Right lobe of liver (tissue), 6 donors: Measurements from ENCODE around the gene SULT1C3. TPM values are rescaled to one million over a fixed set of nuclear protein-coding genes. Genes with fewer than 3 reads are reported as not detected.

Experiments
- ATAC-seq, 4 donors: fragments of 200-7000 bp; cut with Tn5 transposase; one replicate each; pipeline ENCODE4 v1.9.1; 2020; ENCODE audit warnings: mild to moderate bottlenecking in 4 of 4, moderate library complexity in 4 of 4
- DNase-seq, 3 donors: peaks; one replicate each; pipeline ENCODE4 v3.0.0-alpha.2; 2020
- H3K27ac ChIP-seq, 3 donors: fragments of 200-600 bp; one replicate each; pipeline ENCODE4 v1.8.0; 2022
- H3K27me3 ChIP-seq, 2 donors: fragments of 200-600 bp; one replicate each; pipeline ENCODE4 v1.8.0; 2022
- H3K36me3 ChIP-seq, 4 donors: fragments of 200-600 bp; sonication (generic) in 1 of 4; one replicate each; pipeline versions ENCODE4 v1.5.1 to v1.8.0; 2017 to 2022; ENCODE audit warnings: control low read depth in 1 of 4
- H3K4me1 ChIP-seq, 4 donors: fragments of 200-600 bp; sonication (generic) in 1 of 4; one replicate each; pipeline versions ENCODE4 v1.5.1 to v1.8.0; 2017 to 2022; ENCODE audit warnings: control low read depth in 1 of 4
- H3K4me3 ChIP-seq, 3 donors: fragments of 200-600 bp; one replicate each; pipeline ENCODE4 v1.8.0; 2022
- H3K9me3 ChIP-seq, 4 donors: fragments of 200-600 bp; sonication (generic) in 1 of 4; one replicate each; pipeline versions ENCODE4 v1.5.1 to v1.8.0; 2017 to 2022; ENCODE audit warnings: control low read depth in 1 of 4
- CTCF ChIP-seq, 4 donors: fragments of 200-600 bp in 3 of 4; fragments of 450-650 bp in 1 of 4; IDR thresholded peaks; one replicate each; pipeline versions ENCODE4 v1.5.1 to v1.8.0; 2016 to 2022; ENCODE audit warnings: antibody characterized with exemption in 4 of 4, mild to moderate bottlenecking in 2 of 4
- POLR2A ChIP-seq: fragments of 450-650 bp; IDR thresholded peaks from one replicate; pipeline ENCODE4 v1.6.1; 2017; ENCODE audit warnings: antibody characterized with exemption, mild to moderate bottlenecking
- WGBS: methylation state at CpG from one replicate; pipeline ENCODE4 v1.1.6; 2018; ENCODE audit warnings: low coverage, low lambda C conversion rate; ENCODE audit not compliant: insufficient coverage; ENCODE audit errors: missing lambda C conversion rate; 5-methylcytosine and 5-hydroxymethylcytosine counted together
- intact Hi-C, 2 donors: fragments of 100-400 bp; cut with DNase I; formaldehyde crosslinking; loops; one replicate each; pipeline versions ENCODE4 v1.11.2 to v1.14.1; 2022
- total RNA-seq, 6 experiments: library from RNA; depleted of rRNA in 2 of 6; stranded (reverse); fragments of >200 nt in 2 of 6; fragmentation: NEBNext Ultra II Directional in 3 of 6; extraction: Animal tissue kit (Norgen Biotek cat#: 25700) in 3 of 6; gene quantifications; one replicate each; pipeline versions ENCODE4 v1.1.0 to v1.2.4, GENCODE V29; 2016 to 2023
- donor health status: DM: no; HTN: yes; CAD: no.
- donor health status: DM: no; HTN: no; CAD: no.
- donor health status: DM: no; HTN: no; CAD: no.
- donor health status: DM: no; HTN: yes; CAD: no.
- donor health status: DM: no; HTN: yes; CAD: no.

SULT1C3 gene
- total RNA-seq, 6 experiments from 2014 or later, result not detected

- H3K4me3 ChIP-seq, result peak within 1 kb of the TSS in 1 of 3 donors; percentile 43
- WGBS, result 29% methylated on average over 7 of the region's 7 CpGs
- ATAC-seq, result peak; percentile 55 to 98 (median 76)
Measured at GRCh38 chr2:108288534-108289106, 48.9 kb downstream of the SULT1C3 start, which contains the start of gene SULT1C2. SULT1C2 (plus strand) TSS chr2:108288895; CDS start chr2:108293668, 4,773 bp downstream.

GRCh38 chr2:108293850-108294249 is 54.1 kb downstream of the SULT1C3 start:
- 21% methylated on average over 4 of the region's 4 CpGs for WGBS
- DNase-seq, result no peak
- Histone ChIP-seq H3K9me3 (no peaks in the 10 kb centered on the region), H3K4me1 (no peaks in the 10 kb centered on the region), H3K4me3 (no peak overlapping the region), H3K36me3 (peaks cover 0 to 21% (median 0%) of the 10 kb centered on the region in 4 donors), H3K27ac (no peak overlapping the region), H3K27me3 (no peaks in the 10 kb centered on the region)
- TF ChIP-seq CTCF (IDR thresholded peaks at IDR 0.05) (no peak), POLR2A (no peak)
- no peak for ATAC-seq
- intact Hi-C loops, result no loop called here

More at GRCh38 chr2:108288534-108289106, 48.9 kb downstream of the SULT1C3 start, which contains the start of gene SULT1C2:
- Histone ChIP-seq H3K27me3 (no peaks in the 10 kb centered on the region), H3K36me3 (peaks cover 0 to 2% (median 0%) of the 10 kb centered on the region in 4 donors), H3K27ac (peak within 1 kb of the TSS in 1 of 3 donors; percentile 87), H3K9me3 (no peaks in the 10 kb centered on the region), H3K4me1 (no peaks in the 10 kb centered on the region)
- intact Hi-C loops, result no loop called here
- DNase-seq, result peak in 1 of 3 donors; percentile 67
- TF ChIP-seq CTCF (IDR thresholded peaks at IDR 0.05) (no peak), POLR2A (no peak)

GRCh38 chr2:108297436-108298141 is 57.8 kb downstream of the SULT1C3 start:
- H3K4me3 ChIP-seq, result no peak overlapping the region
- TF ChIP-seq CTCF (IDR thresholded peaks at IDR 0.05) (no peak), POLR2A (no peak)
- ATAC-seq, result no peak

GRCh38 chr2:108301558-108301957 is 61.8 kb downstream of the SULT1C3 start:
- no peak for TF ChIP-seq POLR2A
- TF ChIP-seq CTCF (IDR thresholded peaks at IDR 0.05), result no peak
- peaks cover 0 to 10% (median 0%) of the 10 kb centered on the region in 4 donors for H3K36me3 ChIP-seq
- H3K9me3 ChIP-seq, result no peaks in the 10 kb centered on the region
- intact Hi-C loops, result no loop called here
- H3K27ac ChIP-seq, result no peak overlapping the region
- no peaks in the 10 kb centered on the region for H3K4me1 ChIP-seq
- H3K27me3 ChIP-seq, result no peaks in the 10 kb centered on the region
- ATAC-seq (no peak), DNase-seq (no peak)
- H3K4me3 ChIP-seq, result no peak overlapping the region
- 62% methylated on average over 5 of the region's 7 CpGs for WGBS

More at GRCh38 chr2:108297436-108298141, 57.8 kb downstream of the SULT1C3 start:
- intact Hi-C loops, result no loop called here
- Histone ChIP-seq H3K36me3 (peaks cover 0 to 25% (median 0%) of the 10 kb centered on the region in 4 donors), H3K9me3 (no peaks in the 10 kb centered on the region), H3K4me1 (no peaks in the 10 kb centered on the region), H3K27me3 (no peaks in the 10 kb centered on the region), H3K27ac (no peak overlapping the region)
- DNase-seq, result no peak
- 60% methylated on average over 7 of the region's 9 CpGs for WGBS
